ENCODE measurements around the gene SELENON.

SELENON gene

GRCh38 chr1:25770541-25771220 is 29.3 kb upstream of the SELENON start:
- no peak for DNase-seq

GRCh38 chr1:25771221-25772114 is 28.5 kb upstream of the SELENON start:
- DNase-seq, result peak; percentile 14

GRCh38 chr1:25772164-25772563 is 27.8 kb upstream of the SELENON start:
- no peak for DNase-seq

DNA sequence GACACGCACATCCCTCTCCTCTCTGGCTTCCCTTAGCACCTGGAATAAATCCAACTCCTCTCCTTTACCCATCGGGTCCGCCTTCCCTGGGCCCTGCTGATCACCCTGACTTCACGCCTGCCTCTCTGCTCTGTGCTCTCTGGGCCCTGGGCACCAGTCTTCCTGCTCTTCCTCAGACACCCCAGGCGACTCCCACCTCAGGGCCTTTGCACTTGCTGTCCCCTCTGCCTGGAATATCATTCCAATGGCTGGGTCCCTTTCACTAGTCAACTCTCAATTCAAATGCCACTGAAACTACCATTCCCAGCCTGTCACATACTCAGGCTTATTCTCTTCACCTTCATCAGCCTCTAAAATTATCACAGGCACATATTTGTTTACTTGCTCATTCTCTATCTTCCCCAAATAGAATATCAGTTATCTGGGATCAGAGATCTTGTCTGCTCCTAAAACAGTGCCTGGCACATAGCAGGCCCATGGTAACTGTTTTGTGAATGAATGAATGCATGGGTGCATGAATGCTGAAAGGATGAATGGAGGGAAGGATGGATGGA is 27.2 kb upstream of the SELENON start:
- DNase-seq, result no peak

DNA sequence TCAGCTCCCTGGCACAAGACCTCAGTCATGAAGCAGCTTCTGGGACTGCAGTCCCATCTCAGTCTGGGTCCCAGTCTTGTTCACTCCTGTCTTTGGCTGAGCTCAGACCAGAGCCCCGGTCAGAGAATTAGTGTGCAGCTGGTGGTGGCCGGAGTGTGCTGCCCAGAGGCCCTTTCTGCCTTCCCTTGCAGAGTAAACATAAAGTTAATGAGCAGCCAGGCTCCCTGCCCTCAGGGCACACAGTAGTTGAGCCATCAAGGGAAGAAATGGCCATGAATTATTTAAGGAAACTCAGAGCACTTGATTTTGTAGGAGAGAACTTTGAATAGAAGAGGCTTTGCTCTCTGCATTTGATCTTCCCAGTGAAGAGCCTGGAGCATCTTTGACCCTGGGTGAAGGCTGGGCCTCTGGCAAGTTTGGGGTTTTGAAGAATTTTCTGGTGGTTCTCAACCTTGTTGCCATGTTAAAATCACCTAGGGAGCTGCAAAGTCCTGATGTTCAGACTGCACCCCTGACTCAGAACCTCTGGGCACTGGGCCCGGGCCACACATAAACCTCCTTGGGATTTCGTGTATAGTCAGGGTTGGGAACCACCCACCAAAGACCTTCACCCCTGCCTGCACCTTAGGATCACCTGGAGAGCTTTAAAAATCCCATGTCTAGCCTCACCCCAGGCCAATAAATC is 26.4 kb upstream of the SELENON start:
- no peak for DNase-seq

DNA sequence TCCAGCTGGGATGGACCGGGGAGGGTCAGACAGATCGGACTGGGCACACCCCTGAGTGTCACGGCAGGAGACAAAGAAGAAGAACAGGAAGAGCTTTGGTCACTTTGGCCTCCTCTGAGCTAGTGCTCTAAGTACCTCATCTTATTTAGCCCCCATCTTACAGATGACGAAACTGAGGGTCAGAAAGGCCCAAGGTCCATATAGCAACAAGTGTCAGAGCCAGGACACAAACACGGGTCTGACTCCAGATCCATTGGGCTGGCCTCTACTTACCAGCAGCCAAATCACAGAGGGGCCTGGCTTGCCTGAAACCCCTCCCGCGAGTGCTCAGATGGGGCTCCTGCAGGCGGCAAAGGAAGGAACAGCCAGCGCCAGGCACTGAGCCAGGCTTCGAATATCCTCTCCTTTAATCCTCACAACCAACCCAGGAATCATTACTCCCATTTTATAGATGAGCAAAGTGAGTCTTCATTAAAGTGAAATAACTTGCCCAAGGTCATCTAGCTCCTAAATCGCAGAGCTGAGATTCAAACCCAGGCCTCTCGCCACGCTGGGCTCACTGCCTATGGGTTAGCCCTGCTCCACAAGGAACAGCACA is 25.7 kb upstream of the SELENON start:
- DNase-seq, result no peak

DNA sequence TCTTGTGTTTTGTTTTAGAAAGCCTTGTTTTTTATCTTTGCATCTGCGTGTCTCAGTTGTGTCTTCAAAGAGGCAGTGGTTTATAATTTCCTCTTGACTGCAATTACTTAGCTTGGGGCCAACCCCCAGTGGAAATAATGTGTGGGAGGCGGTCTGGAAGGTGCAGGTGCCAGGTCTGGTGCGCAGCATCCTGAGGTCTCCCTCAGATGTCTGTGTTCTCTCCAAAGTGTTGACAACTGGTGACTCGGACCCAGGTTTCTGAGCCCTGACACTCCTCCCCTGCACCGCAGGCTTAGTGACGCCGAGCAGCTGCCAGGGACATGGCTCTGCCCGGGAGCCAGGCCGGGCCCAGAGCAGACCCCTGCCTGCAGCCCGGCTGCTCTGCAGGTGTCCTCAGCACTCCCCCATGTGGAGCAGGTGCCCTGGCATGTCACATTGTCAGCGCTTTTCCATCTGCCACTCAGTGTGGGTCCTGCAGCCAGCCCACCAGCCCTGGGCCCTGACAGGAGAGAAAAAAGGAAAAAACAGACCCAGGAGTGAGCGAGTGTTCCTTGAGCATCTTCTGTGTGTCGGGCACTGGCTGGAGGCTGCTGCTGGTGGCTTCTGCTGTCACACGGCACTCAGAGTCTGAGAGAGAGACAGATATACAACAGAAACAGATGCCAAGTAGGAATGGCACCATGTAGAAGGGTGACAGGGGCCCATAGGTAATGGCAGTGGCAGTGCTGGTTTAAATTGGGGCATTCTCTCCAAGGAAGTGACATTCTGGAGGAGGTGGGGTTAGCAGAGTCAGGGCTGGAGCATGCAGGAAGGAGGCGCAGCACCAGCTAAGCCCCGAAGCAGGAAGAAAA is 24.8 kb upstream of the SELENON start:
- DNase-seq, result peak; percentile 62

DNA sequence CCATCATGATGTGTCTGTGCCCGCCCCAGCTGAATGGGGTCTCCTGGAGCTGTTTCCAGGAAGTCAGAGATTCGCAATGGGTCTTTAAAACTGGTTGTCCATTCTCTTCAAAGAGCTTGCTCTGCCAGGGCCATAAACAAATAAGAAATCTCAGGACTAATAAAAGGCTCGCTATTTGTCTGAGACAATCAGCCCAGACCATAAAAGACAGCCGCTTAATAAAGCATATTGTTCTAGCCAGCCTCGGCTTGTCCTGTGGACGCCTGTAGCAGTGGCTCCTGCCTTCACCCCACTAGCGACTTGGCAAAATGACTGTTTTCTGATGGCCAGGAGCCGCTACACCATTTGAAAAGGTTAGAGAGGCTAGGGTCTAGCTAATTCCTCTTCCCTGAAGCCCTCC is 20.6 kb upstream of the SELENON start:
- DNase-seq, result no peak

- no peak for DNase-seq
Observed at GRCh38 chr1:25779894-25780293, 20.1 kb upstream of the SELENON start.

GRCh38 chr1:25780318-25781129 is 19.5 kb upstream of the SELENON start:
- no peak for DNase-seq

DNA sequence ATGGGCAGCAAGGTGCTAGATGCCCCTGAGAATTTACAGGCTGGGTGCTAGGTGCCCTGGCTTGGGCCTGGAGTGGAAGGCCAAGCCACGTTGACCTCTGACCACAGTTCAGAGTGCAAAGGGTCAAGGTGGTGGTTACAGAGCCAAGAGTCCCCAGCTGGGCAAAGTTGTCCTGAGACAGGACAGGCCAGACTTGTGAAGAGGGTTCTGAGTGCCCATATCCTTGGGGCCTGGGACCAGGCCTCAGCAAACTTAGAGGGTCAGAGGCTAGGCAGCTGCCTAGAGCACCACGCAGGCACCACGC is 18.9 kb upstream of the SELENON start:
- no peak for DNase-seq

GRCh38 chr1:25782608-25783201 is 17.3 kb upstream of the SELENON start:
- DNase-seq, result no peak

DNA sequence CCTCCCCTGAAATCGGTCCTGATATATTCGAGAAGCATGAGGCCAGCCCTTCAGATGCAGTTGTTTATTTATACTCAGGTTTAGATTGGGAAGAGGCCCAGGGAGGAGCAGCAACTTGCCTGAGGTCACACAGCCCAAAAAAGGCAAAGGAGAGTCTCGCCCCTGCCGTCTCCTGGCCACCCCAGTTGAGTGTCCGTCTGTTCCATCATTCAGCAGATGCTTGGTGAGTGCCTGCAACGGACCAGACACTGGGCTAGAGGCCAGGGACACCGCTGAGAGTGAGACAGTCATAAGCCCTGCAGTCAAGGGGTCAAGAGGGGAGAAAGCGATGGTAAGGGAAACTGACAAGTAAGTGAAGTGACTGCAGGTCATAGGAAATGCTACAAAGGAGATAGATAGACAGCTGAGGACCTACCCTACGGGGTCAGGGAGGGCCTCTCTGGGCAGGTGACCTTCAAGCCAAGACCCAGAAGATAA is 15.4 kb upstream of the SELENON start:
- no peak for DNase-seq

GRCh38 chr1:25785333-25786067 is 14.5 kb upstream of the SELENON start:
- no peak for DNase-seq

- no peak for DNase-seq
Observed at GRCh38 chr1:25786887-25787759, 12.9 kb upstream of the SELENON start.

DNA sequence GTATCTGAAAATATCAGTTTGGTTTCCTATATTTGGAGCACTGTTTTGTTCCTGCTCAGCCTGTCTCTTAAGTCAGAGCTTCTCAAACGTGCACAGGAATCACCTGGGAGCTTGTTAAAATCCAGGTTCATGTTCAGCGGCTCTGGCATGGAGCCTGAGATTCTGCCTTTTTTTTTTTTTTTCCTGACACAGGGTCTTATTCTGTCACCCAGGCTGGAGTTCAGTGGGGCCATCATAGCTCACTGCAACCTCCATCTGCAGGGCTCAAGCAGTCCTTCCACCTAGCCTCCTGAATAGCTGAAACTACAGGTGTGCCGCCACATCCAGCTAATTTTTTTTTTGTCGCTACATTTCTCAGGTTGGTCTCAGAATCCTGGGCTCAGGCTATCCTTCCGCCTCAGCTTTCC is 12.2 kb upstream of the SELENON start:
- no peak for DNase-seq

DNA sequence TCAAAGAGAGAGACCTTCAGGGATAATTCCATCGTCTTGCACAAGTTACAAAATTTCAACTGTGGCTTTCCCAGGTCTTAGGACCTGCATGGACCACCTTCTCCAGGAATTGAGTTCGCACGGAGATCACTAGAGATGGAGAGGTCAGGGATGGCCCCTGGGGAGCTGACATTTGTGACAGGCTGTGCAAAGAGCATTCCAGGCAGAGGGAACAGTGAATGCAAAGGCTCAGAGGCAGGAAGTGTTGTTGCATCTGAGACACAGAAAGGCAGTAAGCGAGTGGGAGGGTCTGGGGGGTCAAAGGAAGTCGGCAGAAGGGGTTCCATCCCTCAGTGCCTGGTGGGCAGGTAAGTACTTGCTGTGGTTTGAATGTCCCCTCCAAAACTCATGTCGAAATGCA is 9.5 kb upstream of the SELENON start:
- DNase-seq, result no peak

DNA sequence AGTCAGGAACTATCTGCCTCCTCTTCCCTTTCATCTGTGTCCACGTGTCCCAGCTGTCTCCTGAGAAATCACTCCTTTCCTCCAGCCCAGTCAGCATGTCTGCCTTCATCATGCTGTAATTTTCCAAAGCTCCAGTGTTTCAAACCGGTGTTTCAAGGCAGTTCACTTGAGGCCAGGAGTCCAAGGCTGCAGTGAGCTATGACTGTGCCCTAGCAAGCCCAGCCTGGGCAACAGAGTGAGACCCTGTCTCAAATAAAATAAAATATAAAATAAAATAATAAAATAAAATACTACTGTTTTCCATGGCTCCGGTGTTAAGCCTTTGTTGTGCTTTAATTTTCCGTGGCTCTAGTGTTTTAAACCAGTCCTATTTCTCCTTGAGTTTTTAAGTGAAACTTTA is 7.9 kb upstream of the SELENON start:
- no peak for DNase-seq

Data from effector CD8-positive, alpha-beta T cell (primary cell).